ENCODE data around the gene CHSY1. TPM values are rescaled to one million over a fixed set of nuclear protein-coding genes. Genes with fewer than 3 reads are reported as not detected.

Gene CHSY1
- total and polyA plus RNA-seq, 2 donors (not counting 1 experiment from before 2014, with no cell fraction given), result 4.7 to 20.3 TPM

- H3K4me2 ChIP-seq (replicated peaks; ENCODE audit: low read depth, low read length, poor library complexity, severe bottlenecking), result no peak overlapping the region
- no peaks in the 10 kb centered on the region for H3K9me3 Mint-ChIP-seq (ENCODE audit: insufficient read depth)
- H3K27ac ChIP-seq (ENCODE audit: low read length in 2 of 2), result no peak overlapping the region
- ATAC-seq (ENCODE audit: low read depth) (no peak), DNase-seq (no peak)
- TF ChIP-seq EZH2 (IDR thresholded peaks at IDR 0.05; ENCODE audit: borderline replicate concordance, insufficient read depth, low read depth, low read length, poor library complexity, severe bottlenecking) (no peak), CTCF (IDR thresholded peaks at IDR 0.05) (no peak)
- H3K79me2 ChIP-seq (ENCODE audit: control insufficient read depth, insufficient read depth, low read length), result no peaks in the 10 kb centered on the region
- H3K4me1 Mint-ChIP-seq, result no peaks in the 10 kb centered on the region
- H3K27me3 ChIP-seq (replicated peaks in 1 of 4; ENCODE audit: control extremely low read depth in 1 of 4, control insufficient read depth in 3 of 4, insufficient read depth in 4 of 4, low read length in 3 of 4), result no peaks in the 10 kb centered on the region
- H3K36me3 ChIP-seq (replicated peaks in 1 of 2; ENCODE audit: control extremely low read depth in 1 of 2, control insufficient read depth in 1 of 2, extremely low read depth in 1 of 2, insufficient read depth in 2 of 2, low read length in 1 of 2), result peaks cover 0 to 22% of the 10 kb centered on the region in 2 experiments
- 83% methylated on average over 15 of the region's 18 CpGs for WGBS (ENCODE audit: insufficient coverage)
- intact Hi-C loops (cut with micrococcal nuclease), result no loop called here
- no peak overlapping the region for H3K4me3 ChIP-seq (ENCODE audit: control extremely low read depth in 1 of 5, extremely low read depth in 1 of 5, insufficient read depth in 1 of 5, low read depth in 2 of 5, low read length in 4 of 5)
- H4K20me1 ChIP-seq (ENCODE audit: control insufficient read depth, insufficient read depth, low read length, poor library complexity, severe bottlenecking), result no peaks in the 10 kb centered on the region
- no peak overlapping the region for H2AFZ ChIP-seq (ENCODE audit: insufficient read depth, low read depth, low read length, poor library complexity, severe bottlenecking)
- no peaks in the 10 kb centered on the region for H3K27me3 Mint-ChIP-seq
- H3K4me3 Mint-ChIP-seq, result no peak overlapping the region
- no peaks in the 10 kb centered on the region for H3K4me1 ChIP-seq (ENCODE audit: control insufficient read depth in 2 of 2, insufficient read depth in 2 of 2, low read length in 2 of 2)
- no peak overlapping the region for H3K9ac ChIP-seq (ENCODE audit: low read length)
- no peaks in the 10 kb centered on the region for H3K9me3 ChIP-seq (ENCODE audit: control extremely low read depth in 1 of 3, control insufficient read depth in 2 of 3, insufficient read depth in 1 of 3, low read length in 2 of 3)
- no peak overlapping the region for H3K27ac Mint-ChIP-seq
- POLR2A ChIA-PET, result no interaction called here
- CTCF ChIA-PET, result interaction anchor here (0.8 to 1.6 kb wide), 3 partner anchors 10 to 252 kb away, joined by 3 to 12 read pairs (median 4); no protein-coding TSS in a partner anchor
Measured at GRCh38 chr15:101267320-101268104, 15.7 kb upstream of the CHSY1 start.

GRCh38 chr15:101266787-101267186, 14.9 kb upstream of the CHSY1 start:
- H3K27me3 Mint-ChIP-seq, result no peaks in the 10 kb centered on the region
- Histone ChIP-seq H3K4me1 (ENCODE audit: control insufficient read depth in 2 of 2, insufficient read depth in 2 of 2, low read length in 2 of 2) (no peaks in the 10 kb centered on the region), H3K27me3 (replicated peaks in 1 of 4; ENCODE audit: control extremely low read depth in 1 of 4, control insufficient read depth in 3 of 4, insufficient read depth in 4 of 4, low read length in 3 of 4) (peaks cover 0 to 2% (median 0%) of the 10 kb centered on the region in 4 experiments), H3K36me3 (replicated peaks in 1 of 2; ENCODE audit: control extremely low read depth in 1 of 2, control insufficient read depth in 1 of 2, extremely low read depth in 1 of 2, insufficient read depth in 2 of 2, low read length in 1 of 2) (peaks cover 0 to 15% of the 10 kb centered on the region in 2 experiments), H3K9ac (ENCODE audit: low read length) (no peak overlapping the region), H3K79me2 (ENCODE audit: control insufficient read depth, insufficient read depth, low read length) (no peaks in the 10 kb centered on the region), H3K27ac (ENCODE audit: low read length in 2 of 2) (no peak overlapping the region), H2AFZ (ENCODE audit: insufficient read depth, low read depth, low read length, poor library complexity, severe bottlenecking) (no peak overlapping the region), H3K9me3 (ENCODE audit: control extremely low read depth in 1 of 3, control insufficient read depth in 2 of 3, insufficient read depth in 1 of 3, low read length in 2 of 3) (no peaks in the 10 kb centered on the region), H3K4me3 (ENCODE audit: control extremely low read depth in 1 of 5, extremely low read depth in 1 of 5, insufficient read depth in 1 of 5, low read depth in 2 of 5, low read length in 4 of 5) (no peak overlapping the region), H4K20me1 (ENCODE audit: control insufficient read depth, insufficient read depth, low read length, poor library complexity, severe bottlenecking) (no peaks in the 10 kb centered on the region), H3K4me2 (replicated peaks; ENCODE audit: low read depth, low read length, poor library complexity, severe bottlenecking) (no peak overlapping the region)
- no peak for ATAC-seq (ENCODE audit: low read depth)
- WGBS (ENCODE audit: insufficient coverage), result 95% methylated on average over 8 of the region's 9 CpGs
- no peaks in the 10 kb centered on the region for H3K9me3 Mint-ChIP-seq (ENCODE audit: insufficient read depth)
- TF ChIP-seq CTCF (IDR thresholded peaks at IDR 0.05), result no peak
- TF ChIP-seq EZH2 (IDR thresholded peaks at IDR 0.05; ENCODE audit: borderline replicate concordance, insufficient read depth, low read depth, low read length, poor library complexity, severe bottlenecking), result no peak
- H3K27ac Mint-ChIP-seq, result no peak overlapping the region
- DNase-seq, result no peak
- no peaks in the 10 kb centered on the region for H3K4me1 Mint-ChIP-seq
- no peak overlapping the region for H3K4me3 Mint-ChIP-seq
- intact Hi-C loops (cut with micrococcal nuclease), result no loop called here
- POLR2A ChIA-PET, result no interaction called here
- CTCF ChIA-PET, result interaction anchor here (1.6 kb wide), 1 partner anchor 9 kb away, joined by 12 read pairs; no protein-coding TSS in a partner anchor
